Measurements from ENCODE around the gene CHID1. TPM values are rescaled to one million over a fixed set of nuclear protein-coding genes. Genes with fewer than 3 reads are reported as not detected.

Gene CHID1
- total and polyA plus RNA-seq, 8 donors = 81.4 to 95.7 (median 93.5) TPM

GRCh38 chr11:944711-945470, 34.3 kb upstream of the CHID1 start:
- no peaks in the 10 kb centered on the region for H3K27me3 ChIP-seq
- intact Hi-C loops (cut with DNase I) = no loop called here
- H3K4me3 ChIP-seq = no peak overlapping the region
- ATAC-seq (peak; percentile 34), DNase-seq (peak in 1 of 4 donors; percentile 28)
- peaks cover 0 to 40% of the 10 kb centered on the region in 2 donors for H3K36me3 ChIP-seq
- H3K4me1 ChIP-seq = peaks cover 6 to 52% of the 10 kb centered on the region in 2 donors
- no peak overlapping the region for H3K27ac ChIP-seq
- peaks cover 0 to 12% of the 10 kb centered on the region in 2 donors for H3K9me3 ChIP-seq
- no peak for TF ChIP-seq CTCF (IDR thresholded peaks at IDR 0.05)

- H3K36me3 ChIP-seq = peaks cover 0 to 27% of the 10 kb centered on the region in 2 donors
- intact Hi-C loops (cut with DNase I) = no loop called here
- H3K4me1 ChIP-seq = peaks cover 6 to 64% of the 10 kb centered on the region in 2 donors
- H3K4me3 ChIP-seq = no peak overlapping the region
- DNase-seq (peak in 1 of 4 donors; percentile 24), ATAC-seq (no peak)
- TF ChIP-seq CTCF (IDR thresholded peaks at IDR 0.05) = no peak
- H3K27me3 ChIP-seq = no peaks in the 10 kb centered on the region
- no peaks in the 10 kb centered on the region for H3K9me3 ChIP-seq
- no peak overlapping the region for H3K27ac ChIP-seq
Measured at GRCh38 chr11:942823-943222, 32.2 kb upstream of the CHID1 start.

GRCh38 chr11:940496-941135, 30.0 kb upstream of the CHID1 start:
- no peak for DNase-seq
- TF ChIP-seq CTCF (IDR thresholded peaks at IDR 0.05) = no peak
- Histone ChIP-seq H3K27me3 (no peaks in the 10 kb centered on the region), H3K9me3 (no peaks in the 10 kb centered on the region), H3K4me1 (peaks cover 19 to 75% of the 10 kb centered on the region in 2 donors), H3K36me3 (peaks cover 0 to 9% of the 10 kb centered on the region in 2 donors), H3K4me3 (no peak overlapping the region), H3K27ac (peak overlapping the region in 1 of 2 donors; percentile 6)
- intact Hi-C loops (cut with DNase I) = no loop called here
- ATAC-seq = peak; percentile 47

- no peak for TF ChIP-seq CTCF (IDR thresholded peaks at IDR 0.05)
- H3K36me3 ChIP-seq = no peaks in the 10 kb centered on the region
- no peaks in the 10 kb centered on the region for H3K9me3 ChIP-seq
- no peak overlapping the region for H3K4me3 ChIP-seq
- no peaks in the 10 kb centered on the region for H3K27me3 ChIP-seq
- no peak overlapping the region for H3K27ac ChIP-seq
- ATAC-seq (no peak), DNase-seq (no peak)
- peaks cover 32 to 82% of the 10 kb centered on the region in 2 donors for H3K4me1 ChIP-seq
- intact Hi-C loops (cut with DNase I) = no loop called here
Measured at GRCh38 chr11:937841-938261, 27.2 kb upstream of the CHID1 start.

GRCh38 chr11:936199-936598, 25.6 kb upstream of the CHID1 start:
- no peak overlapping the region for H3K4me3 ChIP-seq
- H3K9me3 ChIP-seq = no peaks in the 10 kb centered on the region
- no peak for DNase-seq
- H3K36me3 ChIP-seq = no peaks in the 10 kb centered on the region
- TF ChIP-seq CTCF (IDR thresholded peaks at IDR 0.05) = no peak
- intact Hi-C loops (cut with DNase I) = no loop called here
- H3K4me1 ChIP-seq = peaks cover 45 to 82% of the 10 kb centered on the region in 2 donors
- ATAC-seq = peak; percentile 67
- H3K27ac ChIP-seq = peak overlapping the region; percentile 42 to 58
- no peaks in the 10 kb centered on the region for H3K27me3 ChIP-seq
